ENCODE measurements around the gene SIX6. TPM values are rescaled to one million over a fixed set of nuclear protein-coding genes. Genes with fewer than 3 reads are reported as not detected.

SIX6 gene
- total and polyA plus RNA-seq, 2 donors (not counting 1 experiment from before 2014, with no cell fraction given), result not detected

GRCh38 chr14:60512126-60512525 is 3.2 kb downstream of the SIX6 start:
- Histone ChIP-seq H2AFZ (ENCODE audit: insufficient read depth, low read depth, low read length, poor library complexity, severe bottlenecking) (no peak overlapping the region), H3K4me3 (ENCODE audit: control extremely low read depth in 1 of 5, extremely low read depth in 1 of 5, insufficient read depth in 1 of 5, low read depth in 2 of 5, low read length in 4 of 5) (no peak overlapping the region), H3K36me3 (replicated peaks in 1 of 2; ENCODE audit: control extremely low read depth in 1 of 2, control insufficient read depth in 1 of 2, extremely low read depth in 1 of 2, insufficient read depth in 2 of 2, low read length in 1 of 2) (no peaks in the 10 kb centered on the region), H3K27ac (ENCODE audit: low read length in 2 of 2) (no peak overlapping the region), H3K4me1 (ENCODE audit: control insufficient read depth in 2 of 2, insufficient read depth in 2 of 2, low read length in 2 of 2) (peaks cover 32 to 47% of the 10 kb centered on the region in 2 donors), H3K9me3 (ENCODE audit: control extremely low read depth in 1 of 3, control insufficient read depth in 2 of 3, insufficient read depth in 1 of 3, low read length in 2 of 3) (peaks cover 0 to 46% (median 2%) of the 10 kb centered on the region in 3 donors), H3K4me2 (replicated peaks; ENCODE audit: low read depth, low read length, poor library complexity, severe bottlenecking) (no peak overlapping the region), H3K9ac (ENCODE audit: low read length) (no peak overlapping the region), H4K20me1 (ENCODE audit: control insufficient read depth, insufficient read depth, low read length, poor library complexity, severe bottlenecking) (no peaks in the 10 kb centered on the region), H3K79me2 (ENCODE audit: control insufficient read depth, insufficient read depth, low read length) (no peaks in the 10 kb centered on the region), H3K27me3 (replicated peaks in 1 of 4; ENCODE audit: control extremely low read depth in 1 of 4, control insufficient read depth in 3 of 4, insufficient read depth in 4 of 4, low read length in 3 of 4) (peaks cover 0 to 95% (median 82%) of the 10 kb centered on the region in 4 experiments)
- ChIA-PET CTCF (no interaction called here), POLR2A (no interaction called here)
- peaks cover 22% of the 10 kb centered on the region for H3K4me1 Mint-ChIP-seq
- H3K27me3 Mint-ChIP-seq, result peaks cover 59% of the 10 kb centered on the region
- no peak for TF ChIP-seq CTCF (IDR thresholded peaks at IDR 0.05)
- TF ChIP-seq EZH2 (IDR thresholded peaks at IDR 0.05; ENCODE audit: borderline replicate concordance, insufficient read depth, low read depth, low read length, poor library complexity, severe bottlenecking), result no peak
- ATAC-seq (ENCODE audit: low read depth) (no peak), DNase-seq (peak; percentile 11)
- 15% methylated on average over 2 of the region's 2 CpGs for WGBS (ENCODE audit: insufficient coverage)
- H3K4me3 Mint-ChIP-seq, result no peak overlapping the region
- H3K9me3 Mint-ChIP-seq (ENCODE audit: insufficient read depth), result no peaks in the 10 kb centered on the region
- intact Hi-C loops (cut with micrococcal nuclease), result loop anchor here (5.0 kb wide), 2 partner anchors 125 to 140 kb away; no protein-coding TSS in a partner anchor
- H3K27ac Mint-ChIP-seq, result no peak overlapping the region

- CTCF ChIA-PET, result no interaction called here
- H3K4me1 Mint-ChIP-seq, result peaks cover 22% of the 10 kb centered on the region
- POLR2A ChIA-PET, result no interaction called here
- Histone ChIP-seq H2AFZ (ENCODE audit: insufficient read depth, low read depth, low read length, poor library complexity, severe bottlenecking) (no peak overlapping the region), H3K27ac (ENCODE audit: low read length in 2 of 2) (no peak overlapping the region), H3K4me3 (ENCODE audit: control extremely low read depth in 1 of 5, extremely low read depth in 1 of 5, insufficient read depth in 1 of 5, low read depth in 2 of 5, low read length in 4 of 5) (no peak overlapping the region), H3K79me2 (ENCODE audit: control insufficient read depth, insufficient read depth, low read length) (no peaks in the 10 kb centered on the region), H3K27me3 (replicated peaks in 1 of 4; ENCODE audit: control extremely low read depth in 1 of 4, control insufficient read depth in 3 of 4, insufficient read depth in 4 of 4, low read length in 3 of 4) (peaks cover 0 to 92% (median 76%) of the 10 kb centered on the region in 4 experiments), H3K36me3 (replicated peaks in 1 of 2; ENCODE audit: control extremely low read depth in 1 of 2, control insufficient read depth in 1 of 2, extremely low read depth in 1 of 2, insufficient read depth in 2 of 2, low read length in 1 of 2) (no peaks in the 10 kb centered on the region), H3K4me2 (replicated peaks; ENCODE audit: low read depth, low read length, poor library complexity, severe bottlenecking) (no peak overlapping the region), H3K9ac (ENCODE audit: low read length) (no peak overlapping the region), H4K20me1 (ENCODE audit: control insufficient read depth, insufficient read depth, low read length, poor library complexity, severe bottlenecking) (no peaks in the 10 kb centered on the region), H3K4me1 (ENCODE audit: control insufficient read depth in 2 of 2, insufficient read depth in 2 of 2, low read length in 2 of 2) (peaks cover 32 to 47% of the 10 kb centered on the region in 2 donors), H3K9me3 (ENCODE audit: control extremely low read depth in 1 of 3, control insufficient read depth in 2 of 3, insufficient read depth in 1 of 3, low read length in 2 of 3) (peaks cover 0 to 48% (median 2%) of the 10 kb centered on the region in 3 donors)
- H3K9me3 Mint-ChIP-seq (ENCODE audit: insufficient read depth), result no peaks in the 10 kb centered on the region
- intact Hi-C loops (cut with micrococcal nuclease), result loop anchor here (5.0 kb wide), 2 partner anchors 124 to 139 kb away; no protein-coding TSS in a partner anchor
- TF ChIP-seq CTCF (IDR thresholded peaks at IDR 0.05) (no peak), EZH2 (IDR thresholded peaks at IDR 0.05; ENCODE audit: borderline replicate concordance, insufficient read depth, low read depth, low read length, poor library complexity, severe bottlenecking) (no peak)
- H3K27ac Mint-ChIP-seq, result no peak overlapping the region
- peaks cover 59% of the 10 kb centered on the region for H3K27me3 Mint-ChIP-seq
- 20% methylated on average over 5 of the region's 7 CpGs for WGBS (ENCODE audit: insufficient coverage)
- ATAC-seq (ENCODE audit: low read depth), result no peak
- H3K4me3 Mint-ChIP-seq, result no peak overlapping the region
- no peak for DNase-seq
These were observed 4.1 kb downstream of the SIX6 start for GRCh38 chr14:60512973-60513571.

Measured in B cell (primary cell).